Measurements from ENCODE around the gene SRGAP3.
"Not testable (repeated sequence)": the region's sequence is repeated elsewhere in the genome, so short reads cannot be mapped to it uniquely, and the experiment has no call there.

SRGAP3 gene

DNA sequence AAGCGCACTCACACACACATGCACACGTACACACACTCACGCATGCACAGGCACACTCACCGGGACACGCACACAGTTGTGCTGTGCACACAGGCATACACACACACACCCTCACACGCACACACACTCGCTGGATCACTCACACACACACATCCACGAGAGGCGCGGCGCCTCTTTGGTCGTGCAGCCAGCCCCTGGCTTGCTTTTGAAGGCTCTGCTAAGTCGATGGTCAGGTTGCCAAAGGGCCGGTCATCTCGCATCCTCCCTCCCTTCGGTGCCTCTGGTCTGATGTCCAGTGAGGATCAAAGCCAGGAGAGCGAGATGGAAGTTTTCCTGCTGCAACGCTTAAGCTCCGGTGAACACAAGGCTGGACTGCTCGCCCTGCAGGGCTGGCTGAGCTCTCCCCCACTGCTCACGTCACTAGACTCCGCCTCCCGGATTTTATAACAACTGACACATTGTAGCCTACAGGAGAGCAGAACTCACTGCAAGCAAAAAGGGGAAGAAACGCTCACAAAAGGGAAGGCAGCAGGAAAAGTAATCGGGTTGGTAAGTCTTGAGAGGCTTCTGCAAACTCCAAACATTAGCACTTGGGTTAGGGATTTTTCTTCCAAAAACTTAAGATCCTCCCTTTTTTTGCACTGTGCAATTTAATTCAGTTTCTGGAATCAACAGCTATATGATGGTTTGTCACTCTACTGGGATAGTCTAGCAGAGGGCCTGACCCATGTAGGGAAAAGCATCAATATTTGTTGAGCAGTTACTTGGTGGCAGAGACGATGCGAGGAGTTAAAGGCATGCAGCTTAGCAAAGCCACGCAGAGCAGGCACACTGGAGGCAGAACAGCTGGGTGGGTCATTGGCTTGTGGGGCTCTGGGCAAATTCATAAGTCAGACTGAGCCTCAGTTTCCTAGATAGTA, at the start of gene SRGAP3:
Gene SRGAP3 (minus strand): TSS at position 374 of the 920 bp plus-strand sequence. CDS start 695 bp downstream, outside the sequence.
- Histone ChIP-seq H3K9ac (ENCODE audit: low read length) (peak within 1 kb of the TSS; percentile 56), H3K4me3 (ENCODE audit: low read length) (peak within 1 kb of the TSS; percentile 85), H3K4me1 (ENCODE audit: control insufficient read depth, insufficient read depth, low read length) (peaks cover 20% of the 10 kb centered on the region), H3K36me3 (ENCODE audit: control insufficient read depth, insufficient read depth, low read length) (no peaks in the 10 kb centered on the region), H3K27me3 (ENCODE audit: control insufficient read depth, insufficient read depth, low read length) (no peaks in the 10 kb centered on the region), H3K9me3 (ENCODE audit: control insufficient read depth, low read length) (no peaks in the 10 kb centered on the region)

DNA sequence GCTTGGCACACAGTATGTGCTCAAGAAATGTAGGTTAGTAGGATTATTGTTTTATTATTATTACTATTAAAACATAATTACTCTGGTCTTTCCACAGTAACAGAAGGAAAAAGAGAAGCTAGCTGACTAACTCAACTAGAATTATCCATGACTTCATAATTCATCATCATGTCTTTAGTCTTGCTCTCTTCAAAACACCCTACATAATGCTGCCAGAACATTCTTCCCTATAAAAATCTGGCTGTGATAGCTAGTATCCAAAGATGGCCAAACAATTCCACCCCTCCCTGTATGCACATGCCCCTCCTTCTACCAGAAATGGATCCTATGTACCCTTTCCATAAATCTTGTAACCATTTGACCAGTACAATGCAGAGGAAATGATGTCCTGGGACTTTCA, 48.8 kb upstream of the SRGAP3 start:
- Histone ChIP-seq H3K9ac (ENCODE audit: low read length) (no peak overlapping the region), H3K9me3 (ENCODE audit: control insufficient read depth, low read length) (no peaks in the 10 kb centered on the region), H3K36me3 (ENCODE audit: control insufficient read depth, insufficient read depth, low read length) (no peaks in the 10 kb centered on the region), H3K4me1 (ENCODE audit: control insufficient read depth, insufficient read depth, low read length) (peaks cover 5% of the 10 kb centered on the region), H3K4me3 (ENCODE audit: low read length) (no peak overlapping the region), H3K27me3 (ENCODE audit: control insufficient read depth, insufficient read depth, low read length) (no peaks in the 10 kb centered on the region)

DNA sequence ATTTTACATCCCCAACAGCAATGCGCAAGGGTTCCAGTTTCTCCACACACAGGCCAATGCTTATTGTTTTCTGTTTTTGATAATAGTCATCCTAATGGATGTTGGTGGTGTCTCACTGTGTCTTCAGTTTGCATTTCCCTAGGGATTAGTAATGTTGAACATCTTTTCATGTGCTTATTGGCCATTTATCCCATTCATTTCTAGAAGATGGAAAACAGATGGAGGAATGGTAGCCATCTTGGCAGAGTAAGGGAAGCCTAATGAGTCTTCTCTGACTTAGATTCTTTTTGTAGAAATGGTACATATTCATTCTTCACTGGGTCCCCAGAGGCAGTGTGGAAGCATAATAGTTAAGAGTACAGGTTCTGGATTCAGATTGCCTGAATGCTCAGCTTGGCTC, 46.8 kb upstream of the SRGAP3 start:
- no peaks in the 10 kb centered on the region for H3K9me3 ChIP-seq (ENCODE audit: control insufficient read depth, low read length)
- H3K27me3 ChIP-seq (ENCODE audit: control insufficient read depth, insufficient read depth, low read length), result no peaks in the 10 kb centered on the region
- H3K4me1 ChIP-seq (ENCODE audit: control insufficient read depth, insufficient read depth, low read length), result no peaks in the 10 kb centered on the region
- no peaks in the 10 kb centered on the region for H3K36me3 ChIP-seq (ENCODE audit: control insufficient read depth, insufficient read depth, low read length)
- no peak overlapping the region for H3K4me3 ChIP-seq (ENCODE audit: low read length)
- H3K9ac ChIP-seq (ENCODE audit: low read length), result no peak overlapping the region

DNA sequence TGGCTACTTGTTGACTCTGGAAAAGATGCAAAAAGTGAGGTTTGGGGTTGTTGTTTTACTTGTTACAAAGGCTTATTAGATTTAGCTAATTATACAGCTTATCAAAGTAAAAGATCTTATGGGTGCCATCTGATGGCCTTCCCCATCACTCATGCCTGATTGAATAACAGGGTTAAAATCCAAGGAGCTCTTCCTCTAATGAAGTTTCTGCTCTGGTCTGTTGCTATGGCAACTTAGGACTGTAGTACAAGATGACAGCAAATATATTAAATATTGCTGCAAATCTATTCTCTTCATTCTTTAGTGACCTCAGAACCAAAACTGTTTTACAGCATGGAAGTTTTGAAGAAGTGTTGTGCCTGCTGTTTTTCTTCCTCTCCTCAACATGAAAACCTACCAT, 45.6 kb upstream of the SRGAP3 start:
- H3K4me3 ChIP-seq (ENCODE audit: low read length), result no peak overlapping the region
- no peaks in the 10 kb centered on the region for H3K27me3 ChIP-seq (ENCODE audit: control insufficient read depth, insufficient read depth, low read length)
- H3K36me3 ChIP-seq (ENCODE audit: control insufficient read depth, insufficient read depth, low read length), result no peaks in the 10 kb centered on the region
- no peaks in the 10 kb centered on the region for H3K4me1 ChIP-seq (ENCODE audit: control insufficient read depth, insufficient read depth, low read length)
- H3K9me3 ChIP-seq (ENCODE audit: control insufficient read depth, low read length), result no peaks in the 10 kb centered on the region
- no peak overlapping the region for H3K9ac ChIP-seq (ENCODE audit: low read length)

DNA sequence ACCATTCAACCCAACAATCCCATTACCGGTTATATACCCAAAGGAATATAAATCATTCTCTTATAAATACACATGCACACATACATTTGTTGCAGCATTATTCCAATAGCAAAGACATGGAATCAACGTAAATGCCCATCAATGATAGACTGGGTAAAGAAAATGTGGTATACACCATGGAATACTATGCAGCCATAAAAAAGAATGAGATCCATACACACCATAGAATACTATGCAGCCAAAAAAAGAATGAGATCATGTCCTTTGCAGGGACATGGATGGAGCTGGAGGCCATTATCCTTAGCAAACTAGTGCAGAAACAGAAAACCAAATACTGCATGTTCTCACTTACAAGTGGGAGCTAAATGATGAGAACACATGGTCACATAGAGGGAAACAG, 44.5 kb upstream of the SRGAP3 start:
- not testable (repeated sequence) for H3K4me1 ChIP-seq (ENCODE audit: control insufficient read depth, insufficient read depth, low read length); H3K9me3 ChIP-seq (ENCODE audit: control insufficient read depth, low read length); H3K36me3 ChIP-seq (ENCODE audit: control insufficient read depth, insufficient read depth, low read length); H3K27me3 ChIP-seq (ENCODE audit: control insufficient read depth, insufficient read depth, low read length); H3K9ac ChIP-seq (ENCODE audit: low read length); H3K4me3 ChIP-seq (ENCODE audit: low read length)

DNA sequence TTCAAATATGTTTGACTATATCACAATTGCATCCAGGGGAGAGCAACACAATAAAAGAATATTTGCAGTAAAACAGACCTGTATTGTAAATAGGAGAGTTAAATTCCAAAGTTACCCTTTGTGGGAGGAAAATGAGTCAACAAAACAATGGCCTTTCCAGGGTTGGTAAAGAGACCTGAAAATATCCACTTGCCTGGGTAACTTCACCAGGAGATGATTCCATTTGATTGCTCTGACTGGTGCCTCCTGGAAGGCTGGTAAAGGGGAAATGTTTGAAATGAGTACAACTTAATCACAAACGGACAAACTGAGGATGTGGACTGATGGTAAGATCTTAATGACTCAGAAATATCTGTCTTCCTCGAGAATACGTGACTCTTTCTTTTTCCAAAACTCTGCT, 43.6 kb upstream of the SRGAP3 start:
- no peak overlapping the region for H3K4me3 ChIP-seq (ENCODE audit: low read length)
- no peaks in the 10 kb centered on the region for H3K9me3 ChIP-seq (ENCODE audit: control insufficient read depth, low read length)
- no peak overlapping the region for H3K9ac ChIP-seq (ENCODE audit: low read length)
- H3K36me3 ChIP-seq (ENCODE audit: control insufficient read depth, insufficient read depth, low read length), result no peaks in the 10 kb centered on the region
- H3K4me1 ChIP-seq (ENCODE audit: control insufficient read depth, insufficient read depth, low read length), result no peaks in the 10 kb centered on the region
- no peaks in the 10 kb centered on the region for H3K27me3 ChIP-seq (ENCODE audit: control insufficient read depth, insufficient read depth, low read length)

DNA sequence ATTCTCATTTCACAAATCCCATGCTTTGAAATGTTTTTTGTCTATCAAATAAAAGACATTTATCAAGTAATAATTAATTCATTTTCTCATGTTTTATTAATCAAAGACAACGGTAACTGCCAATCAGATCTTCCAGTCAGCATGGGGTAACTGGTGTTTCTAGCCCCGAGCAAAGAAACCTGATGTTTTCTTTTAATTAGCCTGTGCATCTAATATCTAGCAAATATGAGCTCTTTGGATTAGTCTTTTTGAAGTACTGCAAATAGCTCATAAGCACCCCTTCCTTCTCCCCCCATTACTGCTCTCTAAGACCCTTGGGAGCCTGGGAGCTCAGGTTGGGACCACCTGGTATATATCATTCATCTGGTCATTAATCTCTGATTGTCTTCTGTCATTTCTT, 43.1 kb upstream of the SRGAP3 start:
- H3K4me3 ChIP-seq (ENCODE audit: low read length), result no peak overlapping the region

DNA sequence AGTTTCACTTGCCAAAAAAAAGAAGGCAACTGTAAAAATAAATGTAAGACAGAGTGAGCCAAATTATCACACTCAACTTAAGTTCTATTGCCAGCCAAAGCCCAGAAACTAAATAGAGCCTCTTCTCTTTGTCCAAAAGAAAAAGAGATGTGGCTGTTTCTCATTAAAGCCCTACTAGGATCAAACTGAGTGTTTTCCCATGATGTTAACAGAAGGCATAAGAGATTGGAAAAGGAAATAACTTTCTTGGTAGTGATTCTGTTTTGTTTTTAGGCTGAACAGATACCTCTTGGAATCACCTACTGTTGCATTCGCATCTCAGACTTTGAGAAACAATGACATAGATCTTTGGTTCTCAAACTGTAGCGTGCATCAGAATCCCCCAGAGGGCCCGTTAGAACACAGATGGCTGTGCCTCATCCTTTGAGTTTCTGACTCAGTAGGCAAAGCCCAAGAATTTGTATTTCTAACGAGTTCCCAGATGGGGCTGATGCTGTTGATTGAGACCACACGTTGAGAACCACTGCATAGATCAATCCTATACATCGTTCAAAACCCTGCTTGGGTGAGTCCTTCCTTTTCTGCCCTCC, 42.5 kb upstream of the SRGAP3 start:
- Histone ChIP-seq H3K4me3 (ENCODE audit: low read length) (no peak overlapping the region), H3K27me3 (ENCODE audit: control insufficient read depth, insufficient read depth, low read length) (no peaks in the 10 kb centered on the region), H3K4me1 (ENCODE audit: control insufficient read depth, insufficient read depth, low read length) (no peaks in the 10 kb centered on the region), H3K9ac (ENCODE audit: low read length) (no peak overlapping the region), H3K36me3 (ENCODE audit: control insufficient read depth, insufficient read depth, low read length) (no peaks in the 10 kb centered on the region), H3K9me3 (ENCODE audit: control insufficient read depth, low read length) (no peaks in the 10 kb centered on the region)

More for the DNA sequence above, 43.1 kb upstream of the SRGAP3 start:
- H3K36me3 ChIP-seq (ENCODE audit: control insufficient read depth, insufficient read depth, low read length), result no peaks in the 10 kb centered on the region
- H3K27me3 ChIP-seq (ENCODE audit: control insufficient read depth, insufficient read depth, low read length), result no peaks in the 10 kb centered on the region
- no peaks in the 10 kb centered on the region for H3K4me1 ChIP-seq (ENCODE audit: control insufficient read depth, insufficient read depth, low read length)
- no peaks in the 10 kb centered on the region for H3K9me3 ChIP-seq (ENCODE audit: control insufficient read depth, low read length)
- H3K9ac ChIP-seq (ENCODE audit: low read length), result no peak overlapping the region

DNA sequence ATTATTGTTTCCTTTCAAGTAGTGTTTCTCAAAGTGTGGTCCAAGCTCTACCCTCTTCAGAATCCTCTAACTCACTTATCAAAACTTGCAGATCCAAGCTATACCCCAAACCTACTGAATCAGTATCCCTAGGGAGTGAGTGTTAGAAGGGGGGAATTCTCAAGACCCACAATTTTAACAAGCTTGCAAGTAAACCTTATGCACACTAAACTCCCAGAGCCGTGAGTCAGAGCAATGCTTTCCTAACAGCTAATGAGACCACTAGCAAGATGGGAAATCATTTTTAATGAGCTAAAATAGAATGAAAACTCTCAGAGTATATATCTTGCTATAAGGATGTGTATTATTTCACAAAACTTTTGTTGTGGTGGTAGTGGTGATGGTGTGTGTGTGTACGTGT, 41.1 kb upstream of the SRGAP3 start:
- no peaks in the 10 kb centered on the region for H3K36me3 ChIP-seq (ENCODE audit: control insufficient read depth, insufficient read depth, low read length)
- H3K9me3 ChIP-seq (ENCODE audit: control insufficient read depth, low read length), result no peaks in the 10 kb centered on the region
- no peaks in the 10 kb centered on the region for H3K27me3 ChIP-seq (ENCODE audit: control insufficient read depth, insufficient read depth, low read length)
- no peaks in the 10 kb centered on the region for H3K4me1 ChIP-seq (ENCODE audit: control insufficient read depth, insufficient read depth, low read length)
- no peak overlapping the region for H3K4me3 ChIP-seq (ENCODE audit: low read length)
- H3K9ac ChIP-seq (ENCODE audit: low read length), result no peak overlapping the region

DNA sequence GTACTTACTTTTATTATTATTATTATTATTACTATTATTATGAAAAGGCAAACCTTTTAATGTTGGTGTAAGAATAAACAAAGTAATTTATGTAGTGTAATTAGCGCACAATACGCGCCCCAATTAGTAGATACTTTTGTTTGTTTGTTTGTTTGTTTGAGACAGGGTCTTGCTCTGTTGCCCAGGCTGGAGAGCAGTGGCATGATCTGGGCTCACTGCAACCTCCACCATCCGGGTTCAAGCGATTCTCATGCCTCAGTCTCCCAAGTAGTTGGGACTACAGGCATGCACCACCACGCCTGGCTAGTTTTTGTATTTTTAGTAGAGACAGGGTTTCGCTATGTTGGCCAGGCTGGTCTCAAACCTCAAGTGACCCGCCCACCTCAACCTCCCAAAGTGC, 32.1 kb upstream of the SRGAP3 start:
- H3K4me3 ChIP-seq (ENCODE audit: low read length), result not testable (repeated sequence)

DNA sequence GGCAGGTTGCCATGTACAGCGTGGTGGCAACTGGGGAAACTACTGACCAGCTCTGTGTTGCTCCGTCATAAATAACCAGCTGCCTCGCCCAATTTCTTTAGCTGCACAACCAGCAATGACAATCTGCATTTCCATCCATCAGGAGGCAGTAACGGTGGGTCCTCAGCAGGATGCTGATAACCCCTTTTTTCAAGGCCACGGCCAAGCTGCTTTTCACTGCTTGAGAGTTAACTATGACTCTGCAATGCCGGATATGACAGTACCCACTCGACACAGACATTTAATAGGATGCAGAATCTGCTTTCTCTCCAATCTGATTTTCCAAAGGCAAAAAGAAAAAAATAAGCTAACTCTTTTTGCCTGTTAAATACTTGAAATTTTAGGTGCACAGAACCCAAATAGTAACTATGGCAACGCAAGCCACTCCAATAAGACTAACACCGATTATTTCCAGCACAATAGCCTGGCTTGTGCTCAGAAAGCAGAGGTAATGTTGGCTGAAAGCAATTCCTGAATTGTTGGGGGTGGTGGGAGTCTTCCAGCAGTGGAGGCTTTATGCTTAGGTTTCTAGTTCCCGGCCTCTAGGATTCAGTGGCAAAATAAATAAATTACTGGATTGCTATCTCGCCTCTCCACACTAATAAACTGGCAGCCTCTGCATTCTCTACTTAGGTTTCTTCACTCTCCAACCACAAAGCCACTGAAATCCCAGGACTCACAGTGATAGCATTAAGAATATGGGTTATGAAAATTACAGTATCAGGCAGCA, 31.2 kb upstream of the SRGAP3 start:
- no peak overlapping the region for H3K9ac ChIP-seq (ENCODE audit: low read length)
- H3K4me3 ChIP-seq (ENCODE audit: low read length), result no peak overlapping the region
- H3K4me1 ChIP-seq (ENCODE audit: control insufficient read depth, insufficient read depth, low read length), result peaks cover 8% of the 10 kb centered on the region
- no peaks in the 10 kb centered on the region for H3K36me3 ChIP-seq (ENCODE audit: control insufficient read depth, insufficient read depth, low read length)
- H3K27me3 ChIP-seq (ENCODE audit: control insufficient read depth, insufficient read depth, low read length), result no peaks in the 10 kb centered on the region
- no peaks in the 10 kb centered on the region for H3K9me3 ChIP-seq (ENCODE audit: control insufficient read depth, low read length)

More for the DNA sequence above, 32.1 kb upstream of the SRGAP3 start:
- not testable (repeated sequence) for H3K4me1 ChIP-seq (ENCODE audit: control insufficient read depth, insufficient read depth, low read length); H3K36me3 ChIP-seq (ENCODE audit: control insufficient read depth, insufficient read depth, low read length); H3K9me3 ChIP-seq (ENCODE audit: control insufficient read depth, low read length); H3K9ac ChIP-seq (ENCODE audit: low read length); H3K27me3 ChIP-seq (ENCODE audit: control insufficient read depth, insufficient read depth, low read length)

DNA sequence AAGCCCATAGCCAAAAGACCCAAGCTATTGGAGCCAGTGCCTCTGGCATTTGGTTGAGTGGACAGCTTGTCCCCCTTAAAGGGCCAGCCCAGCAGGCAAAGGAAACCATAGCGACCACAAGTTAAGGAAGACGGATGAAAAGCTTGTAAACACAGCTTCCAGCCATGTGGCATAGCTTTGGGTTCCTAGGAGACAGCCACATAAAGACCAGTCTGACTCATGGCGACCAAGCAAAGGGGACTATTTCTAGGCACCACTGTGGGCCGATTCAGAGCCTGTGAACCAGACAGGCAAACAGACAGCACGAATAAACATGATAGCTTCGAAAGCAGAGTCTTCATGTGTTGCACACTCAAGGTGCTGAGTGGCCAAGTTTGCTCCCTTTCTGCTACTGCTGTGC, 30.5 kb upstream of the SRGAP3 start:
- H3K27me3 ChIP-seq (ENCODE audit: control insufficient read depth, insufficient read depth, low read length), result no peaks in the 10 kb centered on the region
- no peaks in the 10 kb centered on the region for H3K9me3 ChIP-seq (ENCODE audit: control insufficient read depth, low read length)
- H3K36me3 ChIP-seq (ENCODE audit: control insufficient read depth, insufficient read depth, low read length), result no peaks in the 10 kb centered on the region
- H3K9ac ChIP-seq (ENCODE audit: low read length), result no peak overlapping the region
- H3K4me3 ChIP-seq (ENCODE audit: low read length), result no peak overlapping the region
- peaks cover 8% of the 10 kb centered on the region for H3K4me1 ChIP-seq (ENCODE audit: control insufficient read depth, insufficient read depth, low read length)

Measured in mucosa of stomach (tissue), 1 donor.